Activated CD4-positive, alpha-beta memory T cell treated with anti-CD3 and anti-CD28 coated beads for 36 hours (primary cell): Measurements from ENCODE around the gene IVD. TPM values are rescaled to one million over a fixed set of nuclear protein-coding genes. Genes with fewer than 3 reads are reported as not detected.
A peak's percentile ranks its signal among the peaks of the same experiment; 100 is the strongest.

Experiments
- CTCF ChIA-PET: fragments of 350-600 bp; sonication (Branson Sonifier 250); formaldehyde crosslinking; loops from one replicate; lab custom pipeline; 2021; ENCODE audit warnings: antibody characterized with exemption, inconsistent platforms; lab: Charles Lee
- POLR2A ChIA-PET: fragments of 350-600 bp; sonication (Branson Sonifier 250); formaldehyde crosslinking; loops from one replicate; lab custom pipeline; 2021; ENCODE audit warnings: antibody characterized with exemption; lab: Charles Lee
- DNase-seq: peaks from one replicate; pipeline ENCODE4 v3.0.0-alpha.2; 2020
- H3K27ac Mint-ChIP-seq: one replicate; pipeline ENCODE4 v1.8.0; 2021; ENCODE audit warnings: mixed read lengths
- H3K27me3 Mint-ChIP-seq: one replicate; pipeline ENCODE4 v1.8.0; 2021; ENCODE audit warnings: mixed read lengths
- H3K36me3 Mint-ChIP-seq: one replicate; pipeline ENCODE4 v1.8.0; 2021; ENCODE audit warnings: mixed read lengths
- H3K4me1 Mint-ChIP-seq: one replicate; pipeline ENCODE4 v1.8.0; 2021; ENCODE audit warnings: low read depth, mixed read lengths
- H3K4me3 Mint-ChIP-seq: one replicate; pipeline ENCODE4 v1.8.0; 2021; ENCODE audit warnings: mild to moderate bottlenecking, mixed read lengths
- H3K9me3 Mint-ChIP-seq: one replicate; pipeline ENCODE4 v1.8.0; 2021; ENCODE audit warnings: mixed read lengths
- intact Hi-C: fragments of 100-400 bp; cut with micrococcal nuclease; formaldehyde crosslinking; loops from one replicate; pipeline ENCODE4 v1.15.1; 2023
- total RNA-seq, 2 experiments: library from RNA; stranded (reverse); gene quantifications; one replicate each; pipeline ENCODE4 v1.2.3, GENCODE V29; 2021

IVD gene
- total RNA-seq, 2 experiments from 2014 or later, result 37.3 to 38.7 TPM

DNA sequence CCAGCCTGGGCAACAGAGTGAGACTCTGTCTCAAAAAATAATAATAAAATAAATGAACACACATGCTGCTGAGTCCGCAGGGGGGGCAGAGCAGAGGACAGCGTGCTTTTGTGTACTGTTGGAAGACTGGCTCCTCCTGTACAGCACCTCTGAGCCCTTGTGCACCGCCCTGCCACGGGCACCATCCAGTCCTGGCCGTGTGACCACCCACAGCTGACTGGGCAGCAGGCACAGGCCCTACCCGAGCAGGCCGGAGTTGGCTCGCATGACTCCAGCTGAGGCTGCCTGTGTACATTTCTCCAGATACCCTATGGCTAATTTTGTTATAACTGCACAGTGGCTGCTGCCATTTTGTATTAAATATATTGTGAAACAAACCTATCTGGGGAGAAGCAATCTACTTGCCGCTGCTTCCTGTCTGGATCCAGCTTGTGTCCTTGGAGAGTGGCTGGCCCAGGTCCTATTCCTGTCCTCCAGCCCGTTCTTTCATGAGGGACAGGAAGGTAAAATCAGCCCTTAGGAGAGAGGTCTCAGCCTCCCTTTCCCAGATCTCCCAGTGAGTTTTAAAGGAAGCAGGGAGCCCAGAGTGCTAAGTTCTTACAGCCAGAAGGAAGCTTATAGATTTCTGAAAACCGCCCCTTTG lies 14.6 kb downstream of the IVD start:
- H3K4me1 Mint-ChIP-seq, result no peaks in the 10 kb centered on the region
- H3K36me3 Mint-ChIP-seq, result peaks cover 1% of the 10 kb centered on the region
- no peak for DNase-seq
- H3K27me3 Mint-ChIP-seq, result no peaks in the 10 kb centered on the region
- H3K27ac Mint-ChIP-seq, result no peak overlapping the region
- ChIA-PET CTCF (interaction anchor here (0.6 to 8.8 kb wide), 6 partner anchors 26 to 519 kb away, joined by 3 to 216 read pairs (median 4); partner anchors contain the start of genes CCDC9B and PLCB2), POLR2A (no interaction called here)
- no peaks in the 10 kb centered on the region for H3K9me3 Mint-ChIP-seq
- H3K4me3 Mint-ChIP-seq, result no peak overlapping the region
- intact Hi-C loops, result loop anchor here (5.0 kb wide), 1 partner anchor 138 kb away; the partner anchor contains the start of gene ANKRD63

DNA sequence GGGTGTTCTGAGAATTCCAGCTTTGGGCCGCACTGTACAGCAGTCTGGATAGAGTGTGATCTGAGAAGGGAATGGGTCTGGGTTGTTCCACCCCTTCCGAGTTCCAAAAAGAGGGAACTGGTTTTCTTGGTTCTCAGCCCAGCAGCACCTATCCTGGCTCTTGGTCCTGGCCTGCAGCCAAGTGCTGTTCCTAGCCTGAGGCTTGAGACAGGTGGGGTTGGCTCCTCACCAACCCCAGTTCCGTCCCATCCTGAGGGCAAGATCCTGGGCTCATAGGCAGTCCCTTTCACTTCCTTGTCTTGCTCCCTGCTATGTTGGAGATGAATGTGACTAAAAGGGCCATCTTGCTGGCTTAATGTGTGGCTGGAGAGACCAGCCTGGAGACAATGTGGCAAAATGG lies 15.2 kb downstream of the IVD start:
- intact Hi-C loops, result loop anchor here (1.0 to 5.0 kb wide), 2 partner anchors 52 to 138 kb away; partner anchors contain the start of gene ANKRD63
- no peaks in the 10 kb centered on the region for H3K36me3 Mint-ChIP-seq
- H3K4me3 Mint-ChIP-seq, result no peak overlapping the region
- CTCF ChIA-PET, result interaction anchor here (0.6 to 8.8 kb wide), 12 partner anchors 16 to 519 kb away, joined by 3 to 216 read pairs (median 10); partner anchors contain the start of genes CCDC9B, INAFM2, IVD and PLCB2
- H3K27ac Mint-ChIP-seq, result no peak overlapping the region
- H3K27me3 Mint-ChIP-seq, result no peaks in the 10 kb centered on the region
- H3K4me1 Mint-ChIP-seq, result no peaks in the 10 kb centered on the region
- DNase-seq, result no peak
- POLR2A ChIA-PET, result no interaction called here
- no peaks in the 10 kb centered on the region for H3K9me3 Mint-ChIP-seq

DNA sequence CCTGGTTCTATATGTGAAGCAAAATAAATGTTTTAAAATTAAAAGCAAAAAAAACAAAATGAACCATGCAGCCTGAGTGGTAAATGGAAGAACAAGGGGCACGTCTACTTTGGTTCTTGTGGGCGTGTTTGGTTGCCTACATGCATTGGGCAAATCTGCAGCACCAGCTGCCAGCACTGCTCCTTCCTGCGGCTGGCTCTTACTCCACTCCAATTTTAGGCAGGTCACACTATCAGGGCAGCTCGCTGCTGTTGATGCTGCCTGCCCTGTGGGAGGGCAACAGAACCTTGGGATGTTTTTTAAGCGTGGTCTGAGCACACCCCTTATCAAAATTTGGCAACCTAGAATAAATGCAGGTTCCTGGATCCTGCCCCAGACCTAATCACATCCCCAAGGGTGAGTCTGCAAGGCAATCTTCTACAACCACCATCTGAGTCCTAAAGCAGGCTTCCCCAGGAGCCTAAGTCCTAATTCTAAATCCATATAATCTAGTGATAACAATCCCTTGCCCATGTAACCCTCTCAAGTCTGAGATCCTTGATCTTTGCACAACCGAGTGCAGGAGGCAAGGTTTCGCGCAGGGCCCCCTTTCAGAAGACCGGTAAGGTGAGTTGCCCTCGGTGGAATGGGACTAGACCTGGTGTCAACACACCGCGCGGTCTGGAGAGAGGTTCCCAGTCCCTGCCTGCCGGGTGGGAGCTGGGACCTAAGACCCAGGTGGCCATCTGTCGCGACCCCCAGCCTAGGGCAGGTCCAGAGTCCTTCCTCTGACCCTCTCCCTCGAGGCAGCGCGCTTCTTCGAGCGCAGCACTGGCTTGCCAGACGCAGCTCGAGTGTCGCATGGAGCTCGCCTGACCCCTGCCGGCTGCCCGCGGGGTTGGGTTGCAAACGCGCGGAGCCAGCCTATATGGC lies 15.9 kb downstream of the IVD start:
- DNase-seq, result peak; percentile 87
- Mint-ChIP-seq H3K4me3 (no peak overlapping the region), H3K9me3 (no peaks in the 10 kb centered on the region), H3K27me3 (no peaks in the 10 kb centered on the region), H3K4me1 (no peaks in the 10 kb centered on the region), H3K36me3 (no peaks in the 10 kb centered on the region), H3K27ac (no peak overlapping the region)
- ChIA-PET CTCF (interaction anchor here (0.6 to 8.8 kb wide), 29 partner anchors 14 to 518 kb away, joined by 3 to 216 read pairs (median 5); partner anchors contain the start of genes CCDC9B, INAFM2, IVD and PLCB2), POLR2A (interaction anchor here (1.1 kb wide), 1 partner anchor 113 kb away, joined by 3 read pairs; the partner anchor contains the start of gene PLCB2)
- intact Hi-C loops, result loop anchor here (1.0 to 5.0 kb wide), 3 partner anchors 53 to 139 kb away; partner anchors contain the start of gene ANKRD63

DNA sequence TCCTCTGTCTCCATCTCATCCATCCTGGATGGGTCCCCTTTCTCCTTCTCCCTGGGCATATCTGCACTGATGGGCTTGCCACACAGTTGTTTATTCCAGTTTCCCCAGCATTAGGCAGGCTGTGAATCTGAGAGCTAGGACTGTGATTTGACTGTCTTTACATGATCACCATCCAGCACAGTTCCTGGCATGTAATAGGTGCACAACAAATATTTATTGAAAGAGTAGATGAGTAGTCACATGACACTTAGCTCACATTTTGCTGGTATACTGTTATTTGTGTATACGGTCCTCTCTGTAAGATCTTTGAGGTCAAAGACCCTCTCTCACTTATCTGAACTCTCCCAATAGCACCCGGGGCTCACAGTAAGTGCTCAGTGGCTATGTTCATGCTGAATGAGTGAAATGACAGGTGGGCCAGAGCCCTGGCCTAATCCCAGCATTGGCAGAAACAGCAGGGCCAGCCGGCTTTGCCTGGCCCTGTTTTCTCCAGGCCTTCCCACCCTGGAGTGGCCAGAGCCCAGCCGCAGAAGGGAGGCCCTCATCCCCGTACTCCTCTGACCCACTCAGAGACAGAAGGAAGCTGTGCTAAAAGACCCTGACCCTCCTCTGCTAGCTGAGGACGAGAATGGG lies 19.0 kb downstream of the IVD start:
- no peaks in the 10 kb centered on the region for H3K9me3 Mint-ChIP-seq
- no peaks in the 10 kb centered on the region for H3K36me3 Mint-ChIP-seq
- POLR2A ChIA-PET, result interaction anchor here (0.6 kb wide), 1 partner anchor 18 kb away, joined by 3 read pairs; no protein-coding TSS in a partner anchor
- no peak overlapping the region for H3K27ac Mint-ChIP-seq
- H3K4me3 Mint-ChIP-seq, result no peak overlapping the region
- no peaks in the 10 kb centered on the region for H3K4me1 Mint-ChIP-seq
- intact Hi-C loops, result loop anchor here (5.0 kb wide), 1 partner anchor 142 kb away; the partner anchor contains the start of gene ANKRD63
- no peak for DNase-seq
- no peaks in the 10 kb centered on the region for H3K27me3 Mint-ChIP-seq
- CTCF ChIA-PET, result interaction anchor here (1.2 to 8.8 kb wide), 4 partner anchors 56 to 106 kb away, joined by 3 to 216 read pairs (median 17); partner anchors contain the start of gene CCDC9B

DNA sequence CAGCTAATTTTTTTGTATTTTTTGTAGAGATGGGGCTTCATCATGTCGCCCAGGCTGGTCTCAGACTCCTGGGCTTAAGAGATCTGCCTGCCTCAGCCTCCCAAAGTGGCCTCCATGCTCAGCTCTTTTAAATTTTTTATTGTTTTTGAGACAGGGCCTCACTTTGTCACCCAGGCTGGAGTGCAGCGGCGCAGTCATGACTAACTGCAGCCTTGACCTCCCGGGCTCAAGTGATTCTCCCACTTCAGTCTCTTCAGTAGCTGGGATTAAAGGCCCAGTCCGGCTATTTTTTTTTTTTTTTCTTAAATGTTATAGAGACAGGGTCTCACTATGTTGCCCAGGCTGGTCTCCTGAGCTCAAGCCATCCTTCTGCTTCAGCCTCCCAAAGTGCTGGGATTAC lies 20.1 kb downstream of the IVD start:
- Mint-ChIP-seq H3K9me3 (no peaks in the 10 kb centered on the region), H3K4me1 (no peaks in the 10 kb centered on the region)
- intact Hi-C loops, result no loop called here

DNA sequence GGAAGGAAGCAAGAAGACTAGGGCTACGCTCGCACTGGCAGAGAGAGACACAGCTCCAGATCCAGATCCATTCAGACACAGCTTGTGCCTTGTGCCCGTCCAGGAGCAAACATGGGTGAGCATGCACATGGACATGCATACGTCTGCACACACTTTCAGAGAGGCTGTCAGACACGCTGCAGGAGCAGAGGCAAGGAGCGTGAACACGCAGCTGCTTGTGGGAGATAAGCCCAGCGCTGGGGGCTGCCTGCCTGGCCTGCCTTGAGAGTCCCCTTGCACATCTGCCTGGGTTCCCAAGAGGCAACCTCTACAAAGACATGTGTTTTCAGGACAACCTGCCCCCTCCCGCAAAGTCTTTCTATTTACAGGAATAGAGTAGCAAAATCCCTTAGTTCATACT lies 21.6 kb downstream of the IVD start:
- Mint-ChIP-seq H3K27me3 (no peaks in the 10 kb centered on the region), H3K27ac (no peak overlapping the region), H3K36me3 (no peaks in the 10 kb centered on the region), H3K9me3 (no peaks in the 10 kb centered on the region), H3K4me3 (no peak overlapping the region), H3K4me1 (no peaks in the 10 kb centered on the region)
- POLR2A ChIA-PET, result no interaction called here
- CTCF ChIA-PET, result interaction anchor here (8.8 kb wide), 1 partner anchor 86 kb away, joined by 216 read pairs; the partner anchor contains the start of gene CCDC9B
- intact Hi-C loops, result no loop called here
- no peak for DNase-seq

More for the DNA sequence above, 20.1 kb downstream of the IVD start:
- Mint-ChIP-seq H3K36me3 (no peaks in the 10 kb centered on the region), H3K27me3 (no peaks in the 10 kb centered on the region), H3K27ac (no peak overlapping the region), H3K4me3 (no peak overlapping the region)
- ChIA-PET POLR2A (interaction anchor here (0.9 kb wide), 1 partner anchor 12 kb away, joined by 3 read pairs; no protein-coding TSS in a partner anchor), CTCF (interaction anchor here (0.7 to 8.8 kb wide), 3 partner anchors 85 to 147 kb away, joined by 3 to 216 read pairs (median 3); partner anchors contain the start of gene CCDC9B)
- DNase-seq, result no peak

DNA sequence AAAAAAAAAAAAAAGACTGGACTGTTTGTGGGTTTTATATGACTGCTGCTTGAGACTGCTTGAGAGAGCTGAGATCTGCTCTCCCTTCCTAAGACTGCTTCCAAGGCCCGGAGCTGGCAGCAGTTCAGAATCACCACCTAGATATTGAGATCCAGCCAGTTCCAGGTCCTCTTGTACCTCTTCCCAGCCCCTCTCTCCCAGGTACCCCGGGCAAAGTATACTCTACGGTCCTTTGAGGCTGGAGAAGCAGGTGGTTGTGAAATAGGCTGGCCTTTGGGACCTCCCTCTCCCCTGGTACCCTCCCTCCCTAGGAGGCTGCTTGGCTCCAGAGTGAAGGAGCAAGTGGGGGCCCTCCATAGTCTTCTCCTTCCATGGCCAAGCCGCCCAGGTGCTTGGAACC lies 22.6 kb downstream of the IVD start:
- intact Hi-C loops, result no loop called here
- CTCF ChIA-PET, result interaction anchor here (1.2 kb wide), 1 partner anchor 60 kb away, joined by 3 read pairs; no protein-coding TSS in a partner anchor
- Mint-ChIP-seq H3K27ac (no peak overlapping the region), H3K4me3 (no peak overlapping the region), H3K4me1 (no peaks in the 10 kb centered on the region), H3K9me3 (no peaks in the 10 kb centered on the region), H3K36me3 (no peaks in the 10 kb centered on the region), H3K27me3 (no peaks in the 10 kb centered on the region)
- POLR2A ChIA-PET, result no interaction called here
- no peak for DNase-seq

DNA sequence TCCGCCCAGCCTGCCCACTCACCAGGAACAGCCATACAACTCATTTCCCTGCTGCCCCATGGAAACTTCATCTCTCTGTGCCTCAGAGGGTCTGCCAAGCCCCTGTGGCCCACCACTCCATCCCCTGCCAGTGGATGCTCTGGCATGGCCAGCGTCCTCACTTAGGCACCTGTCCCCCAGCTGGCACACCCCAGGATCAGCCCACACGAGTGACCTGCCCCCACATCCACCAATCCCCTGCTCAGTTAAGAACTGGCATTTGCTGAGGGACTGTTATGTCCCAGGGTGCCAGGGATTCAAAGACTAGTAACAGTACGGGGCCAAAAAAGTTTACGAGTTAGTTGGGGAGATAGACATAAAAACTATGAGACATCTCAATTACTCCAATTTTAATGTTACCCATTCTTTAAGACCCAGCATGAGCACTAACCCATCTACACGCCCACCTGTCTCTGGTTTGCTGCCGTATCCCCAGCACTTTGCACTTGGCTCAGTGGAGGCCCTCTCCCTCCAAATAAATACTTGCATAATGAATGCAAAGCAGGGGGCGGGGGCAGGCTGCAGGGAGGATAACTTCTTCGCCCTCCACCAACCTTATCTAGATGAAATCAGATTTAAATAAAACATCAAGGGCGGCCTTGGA lies 23.6 kb downstream of the IVD start:
- ChIA-PET CTCF (interaction anchor here (1.9 kb wide), 1 partner anchor 85 kb away, joined by 5 read pairs; no protein-coding TSS in a partner anchor), POLR2A (no interaction called here)
- no peaks in the 10 kb centered on the region for H3K9me3 Mint-ChIP-seq
- H3K27me3 Mint-ChIP-seq, result no peaks in the 10 kb centered on the region
- H3K27ac Mint-ChIP-seq, result no peak overlapping the region
- intact Hi-C loops, result no loop called here
- no peak overlapping the region for H3K4me3 Mint-ChIP-seq
- DNase-seq, result no peak
- H3K4me1 Mint-ChIP-seq, result no peaks in the 10 kb centered on the region
- H3K36me3 Mint-ChIP-seq, result no peaks in the 10 kb centered on the region

DNA sequence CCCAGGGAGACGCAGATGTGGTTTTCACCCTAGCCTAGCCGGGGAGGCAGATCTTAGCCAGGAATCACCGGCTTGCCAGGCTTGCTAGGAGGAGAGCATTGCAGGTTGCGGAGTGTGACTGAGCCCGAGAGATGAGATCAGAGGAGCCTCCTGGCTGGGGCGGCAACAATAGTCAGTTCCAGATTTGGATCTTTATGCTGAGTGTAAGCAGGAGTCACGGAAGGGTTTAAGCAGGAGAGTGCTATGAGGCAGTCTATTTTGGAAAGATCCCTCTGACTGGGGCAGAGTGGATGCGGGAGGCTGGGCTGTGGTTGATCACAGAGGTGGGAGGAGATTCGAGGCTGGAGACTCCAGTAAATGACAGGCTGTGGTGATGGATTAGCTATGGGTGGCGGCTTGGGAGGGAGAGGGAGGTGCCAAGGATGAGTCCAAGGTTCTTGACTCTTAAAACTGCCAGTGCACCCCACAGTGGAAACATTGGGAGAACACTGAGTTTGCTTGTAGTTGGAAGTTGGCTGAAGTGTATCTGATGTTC lies 24.7 kb downstream of the IVD start:
- no peak for DNase-seq
- Mint-ChIP-seq H3K4me1 (no peaks in the 10 kb centered on the region), H3K27ac (no peak overlapping the region), H3K4me3 (no peak overlapping the region), H3K36me3 (no peaks in the 10 kb centered on the region), H3K27me3 (no peaks in the 10 kb centered on the region), H3K9me3 (no peaks in the 10 kb centered on the region)
- intact Hi-C loops, result no loop called here
- ChIA-PET CTCF (interaction anchor here (1.9 kb wide), 1 partner anchor 86 kb away, joined by 5 read pairs; no protein-coding TSS in a partner anchor), POLR2A (no interaction called here)

DNA sequence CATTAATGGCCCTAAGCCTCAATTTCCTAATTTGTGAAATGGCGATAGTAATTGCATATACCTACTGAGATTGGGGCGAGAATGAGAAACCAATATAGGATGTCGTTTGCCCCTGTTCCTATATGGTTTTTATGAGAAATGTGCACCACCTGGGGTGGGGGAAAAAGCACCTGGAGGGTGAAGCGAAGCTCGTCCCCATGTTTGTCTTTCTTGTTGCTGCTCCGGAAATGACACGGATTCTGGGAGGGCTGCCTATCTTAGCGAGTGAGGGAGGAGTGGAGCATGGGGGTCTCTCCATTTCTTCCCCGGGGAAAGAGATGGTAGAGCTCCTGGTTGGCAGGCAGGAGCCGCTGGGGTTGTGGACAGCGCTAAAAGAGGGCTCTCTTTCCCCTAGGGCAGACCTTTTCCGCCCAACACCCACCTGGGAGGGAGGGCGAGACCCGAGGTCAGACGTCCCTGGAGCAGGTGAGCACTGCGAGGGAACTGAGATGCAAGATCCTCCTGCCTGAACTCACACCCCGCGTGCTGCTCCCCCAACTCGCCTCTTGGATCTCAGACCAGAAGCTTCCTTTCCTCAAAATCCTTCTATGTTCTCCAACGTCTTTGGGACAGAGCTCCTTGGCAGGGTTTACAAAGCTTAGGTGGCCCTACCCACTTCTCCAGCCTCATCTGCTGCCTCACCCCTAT lies 29.6 kb downstream of the IVD start:
- Mint-ChIP-seq H3K4me3 (peak overlapping the region; percentile 17), H3K27ac (no peak overlapping the region), H3K36me3 (no peaks in the 10 kb centered on the region), H3K9me3 (no peaks in the 10 kb centered on the region), H3K4me1 (peaks cover 27% of the 10 kb centered on the region), H3K27me3 (peaks cover 28% of the 10 kb centered on the region)
- no peak for DNase-seq
- CTCF ChIA-PET, result interaction anchor here (0.6 to 1.3 kb wide), 5 partner anchors 13 to 156 kb away, joined by 3 to 4 read pairs (median 3); no protein-coding TSS in a partner anchor
- POLR2A ChIA-PET, result no interaction called here
- intact Hi-C loops, result loop anchor here (5.0 kb wide), 1 partner anchor 68 kb away; no protein-coding TSS in a partner anchor
